ENCODE data around the gene OR2A1. TPM values are rescaled to one million over a fixed set of nuclear protein-coding genes. Genes with fewer than 3 reads are reported as not detected.

The OR2A1 gene
- total RNA-seq, 2 donors from 2014 or later, result not detected

Other genes starting within 250 kb of the OR2A1 start
- gene OR2A25, start 242.6 kb upstream of the OR2A1 start, total RNA-seq, result not detected
- not detected for gene OR2A12, start 226.1 kb upstream of the OR2A1 start, total RNA-seq
- gene OR2A2, start 202.8 kb upstream of the OR2A1 start, total RNA-seq, result not detected
- gene OR2A14, start 189.2 kb upstream of the OR2A1 start, total RNA-seq, result not detected
- 10 to 100 TPM in 1 of 2 donors, 1 to 10 TPM in 1; 5.1 to 15.2 TPM for gene CTAGE4, start 129.0 kb upstream of the OR2A1 start, total RNA-seq
- gene ARHGEF35, start 116.6 kb upstream of the OR2A1 start, total RNA-seq, result 10 to 100 TPM; 39.9 to 62.4 TPM
- not detected for gene OR2A42, start 72.8 kb upstream of the OR2A1 start, total RNA-seq
- gene OR2A7, start 47.6 kb upstream of the OR2A1 start, total RNA-seq, result 10 to 100 TPM; 21.9 to 29.5 TPM
- gene CTAGE8, start 43.1 kb upstream of the OR2A1 start, total RNA-seq, result 1 to 10 TPM; 4.0 to 5.9 TPM
- gene ARHGEF5, start 43.0 kb downstream of the OR2A1 start, total RNA-seq, result 10 to 100 TPM; 73.8 to 80.5 TPM
- gene NOBOX, start 91.3 kb downstream of the OR2A1 start, total RNA-seq, result not detected